ENCODE data around the gene VAV2.

The VAV2 gene

DNA sequence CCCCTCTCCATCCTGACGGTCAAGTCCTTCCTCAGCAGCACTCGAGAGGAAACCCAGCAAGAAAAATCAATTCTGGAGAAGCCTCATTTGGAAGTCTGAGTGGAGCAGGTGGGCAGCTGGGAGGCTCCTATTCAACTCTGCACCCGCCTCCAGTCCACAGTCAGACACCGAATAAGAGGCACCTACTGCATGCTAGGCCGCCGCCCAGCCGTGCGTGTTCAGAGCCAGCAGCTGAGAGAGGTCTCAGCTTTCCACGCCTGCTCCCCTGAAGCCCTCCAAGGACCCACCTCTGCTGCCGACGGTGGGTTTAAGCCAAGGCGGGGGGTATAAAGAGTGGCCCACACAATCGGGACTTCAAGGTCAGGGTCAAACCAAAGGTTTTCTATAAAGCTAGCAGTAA is 41.9 kb downstream of the VAV2 start:
- DNase-seq, result peak; percentile 66

DNA sequence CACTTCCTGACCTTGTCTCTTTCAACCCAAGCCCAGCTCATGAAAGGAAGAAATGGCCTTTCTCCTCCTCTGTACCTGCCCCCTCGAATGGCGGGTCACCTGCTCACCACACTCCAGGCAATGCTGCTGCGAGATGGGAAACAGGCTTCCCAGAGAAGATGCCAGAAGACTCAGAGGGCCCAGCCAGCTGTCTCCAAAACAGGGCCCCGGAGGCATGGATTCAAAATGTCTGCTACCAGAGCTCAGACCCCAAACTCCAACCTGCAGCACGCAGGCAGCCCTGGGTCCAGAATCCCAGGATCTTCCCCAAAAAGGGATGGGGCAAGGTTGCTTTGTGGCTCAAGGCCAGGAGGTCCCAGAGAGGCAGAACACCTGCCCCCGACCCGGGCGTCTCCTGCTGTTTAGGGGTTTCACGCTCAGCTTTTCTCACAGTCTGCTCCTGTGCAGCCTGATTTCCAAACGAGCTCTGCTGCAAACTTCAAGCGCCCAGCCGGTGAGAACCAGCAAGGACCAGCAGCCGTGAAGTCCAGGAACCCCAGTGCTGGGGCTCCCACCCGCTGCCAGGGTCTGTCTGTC is 42.5 kb downstream of the VAV2 start:
- DNase-seq, result no peak

GRCh38 chr9:133948561-133949485 is 43.3 kb downstream of the VAV2 start:
- DNase-seq, result no peak

DNA sequence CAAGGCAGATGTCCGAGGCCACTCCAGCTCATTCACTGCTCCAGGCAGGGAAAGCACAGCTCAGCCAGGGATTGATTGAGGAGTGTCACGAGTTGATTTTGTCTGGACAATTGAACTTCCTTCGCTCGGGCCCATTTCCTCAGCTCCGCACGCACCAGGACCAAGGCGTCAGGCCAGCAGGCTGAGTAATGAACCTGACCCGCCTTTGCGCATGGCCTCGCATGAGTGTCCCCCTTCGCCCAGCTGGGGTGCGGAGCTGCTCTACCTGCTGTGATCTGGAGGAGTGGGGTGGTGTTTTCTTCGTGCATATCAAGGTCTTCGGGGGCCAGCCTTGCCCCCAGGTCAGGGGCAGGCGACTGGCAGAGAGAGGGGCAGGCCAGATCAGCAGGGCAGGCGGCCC is 44.0 kb downstream of the VAV2 start:
- DNase-seq, result no peak

DNA sequence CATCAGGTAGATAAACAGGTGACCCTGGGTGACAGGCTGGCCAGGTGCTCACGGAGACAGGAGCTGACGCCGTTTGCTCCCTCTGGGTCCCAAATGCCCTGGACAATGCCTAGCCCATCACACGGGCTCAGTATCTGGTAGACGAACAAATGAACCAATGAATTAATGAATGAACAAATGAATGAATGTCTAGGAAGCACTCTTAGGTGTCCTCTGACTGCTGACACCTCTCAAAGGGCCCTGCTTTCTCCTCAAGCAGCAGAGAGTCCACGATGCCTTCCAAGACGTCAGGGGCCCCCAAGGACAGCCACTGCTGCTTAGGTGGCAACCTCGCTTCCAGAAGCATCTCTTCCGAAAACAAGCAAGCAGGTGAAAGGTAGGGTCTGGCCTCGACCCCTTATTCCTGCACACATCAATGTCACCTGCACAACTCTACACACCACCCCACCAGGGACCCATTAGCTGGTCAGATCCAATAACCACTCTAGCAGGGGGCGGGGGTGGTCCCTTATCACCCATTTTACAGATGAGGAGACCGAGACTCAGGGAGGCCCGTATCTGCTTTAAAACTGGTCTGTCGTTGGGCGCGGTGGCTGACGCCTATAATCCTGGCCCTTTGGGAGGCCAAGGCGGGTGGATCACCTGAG is 45.2 kb downstream of the VAV2 start:
- DNase-seq, result no peak

DNA sequence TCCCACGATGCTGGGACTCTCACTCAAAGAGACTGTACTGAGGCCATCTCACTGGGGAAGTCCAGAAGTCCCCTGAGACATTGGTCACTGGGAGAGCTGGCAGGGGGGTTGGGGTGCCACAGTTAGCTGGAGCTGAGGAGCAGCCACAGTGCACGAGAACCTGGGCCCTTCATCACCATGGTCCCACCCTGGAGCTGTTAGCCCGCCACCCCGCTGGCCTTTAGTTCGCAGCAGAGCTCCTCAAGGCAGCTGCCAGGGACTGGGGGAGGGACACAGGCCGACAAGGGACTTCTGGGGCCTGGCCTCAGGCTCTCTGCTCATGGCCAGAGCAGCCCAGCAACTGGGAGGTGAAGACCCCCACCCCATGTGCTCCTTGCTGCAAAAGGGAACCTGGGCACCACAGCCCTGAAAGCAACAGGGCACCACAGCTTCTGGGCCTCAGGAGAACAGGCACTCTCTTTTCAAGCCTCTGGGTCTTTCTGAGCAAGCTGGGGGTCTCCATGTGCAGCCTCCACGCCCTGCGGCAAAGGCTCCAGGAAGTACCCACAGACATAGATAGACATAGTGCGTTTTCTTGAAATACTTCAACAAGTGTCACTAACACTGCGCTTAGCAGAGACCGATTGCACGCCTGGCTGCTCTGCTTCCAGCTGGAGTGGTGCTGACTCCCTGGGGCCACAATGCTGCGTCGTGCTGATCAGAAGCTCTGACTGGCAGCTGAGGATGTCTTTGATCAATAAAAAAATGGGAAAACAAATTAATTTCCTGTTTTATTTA is 46.0 kb downstream of the VAV2 start:
- DNase-seq, result no peak

DNA sequence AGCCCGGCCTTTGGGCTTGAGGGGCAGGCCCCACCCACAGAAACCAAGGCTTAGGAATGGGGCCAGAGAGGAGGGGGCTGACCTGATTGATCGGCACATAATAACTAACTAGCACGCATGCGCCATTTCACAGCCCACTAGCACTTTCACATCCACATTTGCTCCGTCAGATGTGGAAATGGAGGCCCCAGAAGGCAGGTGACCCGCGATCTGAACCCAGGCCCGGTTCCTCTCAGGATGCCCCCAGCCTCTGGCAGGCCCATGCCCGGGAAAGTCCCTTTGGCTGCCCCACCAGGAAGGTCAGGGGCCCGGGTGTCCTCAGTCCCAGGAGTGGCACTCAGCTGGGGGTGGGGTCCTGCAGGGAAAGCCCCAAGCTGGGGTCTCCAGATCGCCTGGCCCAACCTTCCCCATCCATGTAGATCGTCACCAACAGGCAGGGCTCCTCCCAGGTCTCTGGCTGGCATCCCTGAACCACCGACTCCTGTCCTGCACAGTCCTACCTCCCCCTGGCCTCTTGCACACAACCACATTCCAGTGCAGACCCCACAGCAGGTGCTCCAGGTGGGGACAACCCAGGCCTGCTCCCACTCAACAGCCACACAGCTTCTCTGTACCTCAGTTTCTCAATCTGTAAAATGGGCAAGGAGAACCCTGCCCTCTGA is 46.7 kb downstream of the VAV2 start:
- DNase-seq, result no peak

- DNase-seq, result no peak
These were observed 47.4 kb downstream of the VAV2 start for GRCh38 chr9:133944746-133945135.

GRCh38 chr9:133943781-133944745 is 48.1 kb downstream of the VAV2 start:
- DNase-seq, result peak; percentile 73

DNA sequence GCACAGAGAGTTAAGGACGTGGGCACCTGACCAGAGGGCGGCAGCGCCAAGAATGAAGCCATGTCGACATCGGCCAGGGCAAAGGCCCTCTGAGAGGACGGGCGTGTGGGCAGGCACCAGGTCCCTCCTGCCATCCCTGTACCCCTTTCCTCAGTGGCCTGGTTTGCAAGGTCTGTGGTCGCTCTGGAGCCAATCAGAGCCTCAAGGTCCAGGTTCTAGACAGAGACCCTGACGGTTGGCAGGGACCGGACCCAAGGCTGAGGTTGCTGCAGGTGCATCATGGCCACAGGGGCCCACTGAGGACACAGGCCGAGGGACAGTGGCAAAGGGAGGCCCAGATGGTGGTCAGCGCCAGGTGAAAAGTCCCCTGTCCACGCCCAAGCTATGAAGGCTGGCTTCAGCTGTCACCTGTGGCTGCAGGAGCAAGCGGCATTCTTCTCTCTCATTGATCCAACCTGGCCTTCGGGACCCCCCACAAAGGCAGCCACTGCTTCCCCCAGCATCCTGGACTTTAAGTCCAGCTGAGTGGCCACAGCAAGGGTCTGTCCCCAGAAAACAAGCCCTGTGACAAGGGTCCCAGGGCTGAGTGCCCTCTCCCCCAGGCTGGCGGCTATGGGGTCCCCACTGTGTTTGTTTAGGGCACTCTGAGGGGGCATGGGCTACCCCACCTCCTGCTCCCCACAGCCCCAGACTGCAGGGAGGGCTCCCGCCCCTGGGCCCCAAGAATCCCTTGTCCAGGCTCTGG is 48.9 kb downstream of the VAV2 start:
- DNase-seq, result no peak

GRCh38 chr9:133942206-133942975 is 49.7 kb downstream of the VAV2 start:
- no peak for DNase-seq

DNA sequence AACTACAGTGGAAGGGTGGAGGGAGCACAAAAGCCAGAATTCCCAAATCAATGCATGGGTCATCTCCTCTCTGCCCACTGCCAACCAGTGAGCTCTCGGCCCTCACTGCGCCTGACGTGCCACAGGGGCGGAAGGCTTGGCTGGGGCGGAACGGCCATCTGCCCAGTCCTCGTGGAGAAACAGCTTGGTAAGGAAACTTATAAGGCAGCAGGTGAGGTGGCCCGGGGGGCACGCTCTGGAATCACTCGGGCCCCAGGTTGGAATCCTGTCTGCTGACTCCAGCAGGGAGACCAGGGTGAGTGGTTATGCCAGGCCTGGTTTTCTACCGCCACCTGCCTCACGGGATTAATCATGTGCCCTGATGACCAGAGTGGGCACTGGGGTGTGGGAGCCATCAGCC is 52.3 kb downstream of the VAV2 start:
- DNase-seq, result no peak

DNA sequence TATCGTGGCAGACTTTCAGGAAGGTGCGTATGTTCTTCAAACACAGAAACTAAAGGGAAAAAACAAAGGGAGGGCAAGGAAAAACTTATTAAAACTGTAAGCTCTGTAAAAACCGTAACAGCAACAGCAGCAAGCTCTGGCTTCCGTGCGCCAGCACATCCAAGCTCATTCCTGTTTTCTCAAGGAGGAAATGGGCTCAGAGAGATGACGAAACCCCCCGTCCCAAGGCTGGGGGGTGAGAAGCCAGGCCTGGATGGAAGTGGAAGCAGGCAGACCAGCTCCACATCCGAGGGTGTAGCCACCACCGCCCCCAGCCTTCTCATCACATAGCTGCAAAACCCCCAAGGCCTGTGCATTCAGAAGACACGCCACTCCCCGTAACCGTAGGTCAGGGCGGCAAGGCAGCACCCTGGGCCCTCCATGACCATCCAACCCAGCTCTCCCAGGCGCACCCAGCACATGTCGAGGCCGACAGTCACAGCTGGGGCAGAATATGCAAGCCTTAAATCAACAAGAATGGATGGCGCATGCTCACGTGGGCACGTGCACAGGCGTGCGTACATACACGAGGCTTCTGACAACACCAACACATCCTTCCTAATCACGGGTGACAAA is 52.8 kb downstream of the VAV2 start:
- DNase-seq, result no peak

- DNase-seq, result no peak
These were observed 53.4 kb downstream of the VAV2 start for GRCh38 chr9:133938753-133939152.

DNA sequence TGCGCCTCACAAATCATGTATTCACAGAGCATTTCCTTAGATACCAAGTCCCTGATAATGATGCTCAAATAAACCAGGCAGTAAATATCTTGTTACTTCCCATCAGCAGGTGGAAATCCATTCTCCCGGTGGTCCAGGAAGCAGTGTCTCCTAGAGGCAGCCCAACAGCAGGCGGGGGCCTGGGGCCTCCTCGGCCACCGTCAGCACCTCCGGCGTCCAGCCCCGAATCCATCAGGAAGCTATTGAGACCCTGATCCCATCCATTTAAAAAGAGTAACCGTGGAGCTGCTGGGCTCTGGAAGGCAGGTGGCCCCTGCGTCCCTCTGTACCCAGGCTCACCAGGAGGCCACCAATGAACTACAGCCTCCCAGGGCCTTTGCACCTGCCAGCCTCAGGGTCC is 54.0 kb downstream of the VAV2 start:
- DNase-seq, result no peak

GRCh38 chr9:133937120-133937519 is 55.0 kb downstream of the VAV2 start:
- no peak for DNase-seq

- no peak for DNase-seq
These were observed 56.7 kb downstream of the VAV2 start for GRCh38 chr9:133935328-133936005.

GRCh38 chr9:133934482-133935232 is 57.5 kb downstream of the VAV2 start:
- no peak for DNase-seq

All from eye (tissue), 1 donor.